Mesenteric fat pad (tissue), 1 donor: ENCODE results near the gene DLGAP1. TPM values are rescaled to one million over a fixed set of nuclear protein-coding genes. Genes with fewer than 3 reads are reported as not detected.

Source experiments
- DNase-seq: peaks from one replicate; pipeline ENCODE4 v3.0.0-alpha.2; 2020; ENCODE audit warnings: low spot score
- total RNA-seq: library from RNA; stranded (reverse); fragmentation: NEBNext Ultra II Directional; extraction: Animal tissue kit (Norgen Biotek cat#: 25700); gene quantifications from one replicate; pipeline ENCODE4 v1.2.1, GENCODE V29; 2021
- donor health status: DM: yes; HTN: yes; CAD: no.

The DLGAP1 gene
- total RNA-seq, 1 donor from 2014 or later = 4.2 TPM

GRCh38 chr18:3791238-3791637 lies 663.9 kb downstream of the DLGAP1 start:
- DNase-seq = no peak

GRCh38 chr18:3790703-3791102 lies 664.4 kb downstream of the DLGAP1 start:
- DNase-seq = no peak

- no peak for DNase-seq
These were observed 665.6 kb downstream of the DLGAP1 start for GRCh38 chr18:3789525-3789924.

- DNase-seq = no peak
These were observed 670.2 kb downstream of the DLGAP1 start for GRCh38 chr18:3784949-3785348.

- no peak for DNase-seq
These were observed 672.2 kb downstream of the DLGAP1 start for GRCh38 chr18:3782901-3783300.

GRCh38 chr18:3777719-3778118 lies 677.4 kb downstream of the DLGAP1 start:
- no peak for DNase-seq

GRCh38 chr18:3777122-3777521 lies 678.0 kb downstream of the DLGAP1 start:
- no peak for DNase-seq

- no peak for DNase-seq
These were observed 679.1 kb downstream of the DLGAP1 start for GRCh38 chr18:3775996-3776395.

- no peak for DNase-seq
These were observed 681.8 kb downstream of the DLGAP1 start for GRCh38 chr18:3773303-3773702.

GRCh38 chr18:3771121-3771971 lies 683.8 kb downstream of the DLGAP1 start:
- DNase-seq = peak; percentile 96

- no peak for DNase-seq
These were observed 693.8 kb downstream of the DLGAP1 start for GRCh38 chr18:3761266-3761665.

- DNase-seq = no peak
These were observed 694.4 kb downstream of the DLGAP1 start for GRCh38 chr18:3760741-3761140.

GRCh38 chr18:3759099-3759498 lies 696.0 kb downstream of the DLGAP1 start:
- DNase-seq = no peak

- DNase-seq = no peak
These were observed 696.6 kb downstream of the DLGAP1 start for GRCh38 chr18:3758531-3758930.

- no peak for DNase-seq
These were observed 697.7 kb downstream of the DLGAP1 start for GRCh38 chr18:3757361-3757760.

- no peak for DNase-seq
These were observed 702.0 kb downstream of the DLGAP1 start for GRCh38 chr18:3753106-3753505.

- no peak for DNase-seq
These were observed 707.0 kb downstream of the DLGAP1 start for GRCh38 chr18:3748086-3748485.

- DNase-seq = no peak
These were observed 707.7 kb downstream of the DLGAP1 start for GRCh38 chr18:3747176-3747973.

GRCh38 chr18:3742541-3742940 lies 712.6 kb downstream of the DLGAP1 start:
- no peak for DNase-seq

GRCh38 chr18:3741333-3741732 lies 713.8 kb downstream of the DLGAP1 start:
- DNase-seq = no peak

- DNase-seq = no peak
These were observed 726.2 kb downstream of the DLGAP1 start for GRCh38 chr18:3728704-3729437.

GRCh38 chr18:3727274-3727673 lies 727.8 kb downstream of the DLGAP1 start:
- DNase-seq = no peak
